ENCODE measurements around the gene WNT11.

WNT11 gene

GRCh38 chr11:76170468-76170867, 35.8 kb downstream of the WNT11 start:
- DNase-seq (ENCODE audit: low read depth, low spot score), result no peak
- TF ChIP-seq, protein P1, sequence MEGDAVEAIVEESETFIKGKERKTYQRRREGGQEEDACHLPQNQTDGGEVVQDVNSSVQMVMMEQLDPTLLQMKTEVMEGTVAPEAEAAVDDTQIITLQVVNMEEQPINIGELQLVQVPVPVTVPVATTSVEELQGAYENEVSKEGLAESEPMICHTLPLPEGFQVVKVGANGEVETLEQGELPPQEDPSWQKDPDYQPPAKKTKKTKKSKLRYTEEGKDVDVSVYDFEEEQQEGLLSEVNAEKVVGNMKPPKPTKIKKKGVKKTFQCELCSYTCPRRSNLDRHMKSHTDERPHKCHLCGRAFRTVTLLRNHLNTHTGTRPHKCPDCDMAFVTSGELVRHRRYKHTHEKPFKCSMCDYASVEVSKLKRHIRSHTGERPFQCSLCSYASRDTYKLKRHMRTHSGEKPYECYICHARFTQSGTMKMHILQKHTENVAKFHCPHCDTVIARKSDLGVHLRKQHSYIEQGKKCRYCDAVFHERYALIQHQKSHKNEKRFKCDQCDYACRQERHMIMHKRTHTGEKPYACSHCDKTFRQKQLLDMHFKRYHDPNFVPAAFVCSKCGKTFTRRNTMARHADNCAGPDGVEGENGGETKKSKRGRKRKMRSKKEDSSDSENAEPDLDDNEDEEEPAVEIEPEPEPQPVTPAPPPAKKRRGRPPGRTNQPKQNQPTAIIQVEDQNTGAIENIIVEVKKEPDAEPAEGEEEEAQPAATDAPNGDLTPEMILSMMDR (IDR thresholded peaks at IDR 0.05; ENCODE audit: low read depth, low read length), result no peak
- H3K4me3 ChIP-seq (ENCODE audit: low read depth, low read length), result no peak overlapping the region
- in situ Hi-C loops (cut with HindIII; ENCODE audit: low sequenced_read_pairs), result no loop called here

- no peak for DNase-seq (ENCODE audit: low read depth, low spot score)
- TF ChIP-seq, protein P1 (IDR thresholded peaks at IDR 0.05; ENCODE audit: low read depth, low read length), result no peak
- no peak overlapping the region for H3K4me3 ChIP-seq (ENCODE audit: low read depth, low read length)
- in situ Hi-C loops (cut with HindIII; ENCODE audit: low sequenced_read_pairs), result no loop called here
Observed at GRCh38 chr11:76169473-76169896, 36.8 kb downstream of the WNT11 start.

- in situ Hi-C loops (cut with HindIII; ENCODE audit: low sequenced_read_pairs), result no loop called here
- TF ChIP-seq, protein P1 (IDR thresholded peaks at IDR 0.05; ENCODE audit: low read depth, low read length), result no peak
- H3K4me3 ChIP-seq (ENCODE audit: low read depth, low read length), result no peak overlapping the region
- peak; percentile 5 for DNase-seq (ENCODE audit: low read depth, low spot score)
Observed at GRCh38 chr11:76167590-76167989, 38.7 kb downstream of the WNT11 start.

- no peak overlapping the region for H3K4me3 ChIP-seq (ENCODE audit: low read depth, low read length)
- TF ChIP-seq, protein P1 (IDR thresholded peaks at IDR 0.05; ENCODE audit: low read depth, low read length), result no peak
- DNase-seq (ENCODE audit: low read depth, low spot score), result no peak
- in situ Hi-C loops (cut with HindIII; ENCODE audit: low sequenced_read_pairs), result no loop called here
Observed at GRCh38 chr11:76166314-76166713, 40.0 kb downstream of the WNT11 start.

- in situ Hi-C loops (cut with HindIII; ENCODE audit: low sequenced_read_pairs), result no loop called here
- no peak for DNase-seq (ENCODE audit: low read depth, low spot score)
- H3K4me3 ChIP-seq (ENCODE audit: low read depth, low read length), result no peak overlapping the region
- TF ChIP-seq, protein P1 (IDR thresholded peaks at IDR 0.05; ENCODE audit: low read depth, low read length), result no peak
Observed at GRCh38 chr11:76164861-76165751, 41.2 kb downstream of the WNT11 start.

DNA sequence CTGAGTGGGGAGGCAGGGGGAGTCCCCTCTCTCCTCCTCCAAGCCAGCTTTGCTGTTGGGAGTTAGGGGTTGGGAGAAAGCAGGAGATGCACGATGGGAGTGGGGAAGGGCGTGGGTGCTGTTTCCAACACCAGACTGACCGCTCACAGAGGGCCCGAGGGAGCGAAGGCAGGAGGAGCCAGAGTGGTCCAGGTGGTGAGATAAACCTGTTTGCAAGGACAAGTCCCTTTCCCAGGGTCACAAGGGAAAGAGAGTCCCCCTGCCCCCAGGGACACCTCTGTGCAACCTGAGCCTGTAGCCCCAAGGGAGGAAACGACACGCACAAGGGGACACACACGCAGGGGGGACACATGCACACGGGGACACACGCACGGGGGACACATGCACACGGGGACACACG, 42.2 kb downstream of the WNT11 start:
- in situ Hi-C loops (cut with HindIII; ENCODE audit: low sequenced_read_pairs), result no loop called here
- H3K4me3 ChIP-seq (ENCODE audit: low read depth, low read length), result no peak overlapping the region
- no peak for DNase-seq (ENCODE audit: low read depth, low spot score)
- TF ChIP-seq, protein P1 (IDR thresholded peaks at IDR 0.05; ENCODE audit: low read depth, low read length), result no peak

Measured in astrocyte of the spinal cord (primary cell).